ENCODE results near the gene VPS37C. TPM values are rescaled to one million over a fixed set of nuclear protein-coding genes. Genes with fewer than 3 reads are reported as not detected.

The VPS37C gene
- total RNA-seq, 1 experiment from 2014 or later: 25.5 TPM

- no peaks in the 10 kb centered on the region; the same call in 1 of the 2 replicates for H3K36me3 ChIP-seq (replicated peaks; ENCODE audit: control insufficient read depth, insufficient read depth, low read length)
- H3K4me3 ChIP-seq (ENCODE audit: insufficient read depth, low read depth, low read length): no peak overlapping the region
- no peak for DNase-seq
- H3K27me3 ChIP-seq (ENCODE audit: control insufficient read depth, insufficient read depth, low read length): no peaks in the 10 kb centered on the region
These were observed 7.6 kb downstream of the VPS37C start for GRCh38 chr11:61153593-61154095.

DNA sequence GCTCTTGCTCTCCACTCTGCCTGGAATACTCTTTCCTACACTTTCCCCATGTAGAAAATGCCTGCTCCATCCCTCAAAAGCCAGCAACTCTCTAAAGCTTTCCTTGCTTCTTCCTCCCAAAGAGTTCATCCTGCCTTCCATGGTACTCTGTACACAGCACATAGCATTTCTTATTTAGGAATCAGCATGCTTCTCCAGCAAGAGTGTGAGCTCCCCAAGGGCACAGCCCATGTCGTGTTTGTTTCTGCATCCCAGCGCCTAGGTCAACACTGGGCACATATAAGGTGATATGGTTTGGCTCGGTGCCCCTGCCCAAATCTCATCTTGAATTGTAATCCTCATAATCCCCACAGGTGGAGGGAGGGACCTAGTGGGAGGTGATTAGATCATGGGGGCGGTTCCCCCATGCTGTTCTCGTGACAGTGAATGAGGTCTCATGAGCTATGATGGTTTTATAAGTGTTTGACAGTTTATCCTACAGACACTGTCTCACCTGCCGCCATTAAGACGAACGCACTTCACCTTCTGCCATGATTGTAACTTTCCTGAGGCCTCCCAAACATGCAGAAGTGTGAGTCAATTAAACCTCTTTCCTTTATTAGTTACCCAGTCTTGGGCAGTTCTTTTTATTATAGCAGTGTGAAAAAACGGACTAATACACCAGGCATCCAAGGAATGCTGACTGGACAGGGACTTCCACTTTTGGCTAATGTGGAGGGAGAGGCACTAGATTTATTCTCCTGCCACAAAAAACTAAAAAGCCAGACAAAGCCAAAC, 8.2 kb downstream of the VPS37C start:
- no peak for DNase-seq
- Histone ChIP-seq H3K27me3 (ENCODE audit: control insufficient read depth, insufficient read depth, low read length) (no peaks in the 10 kb centered on the region), H3K4me3 (ENCODE audit: insufficient read depth, low read depth, low read length) (no peak overlapping the region), H3K36me3 (replicated peaks; ENCODE audit: control insufficient read depth, insufficient read depth, low read length) (no peaks in the 10 kb centered on the region; the same call in 1 of the 2 replicates)

DNA sequence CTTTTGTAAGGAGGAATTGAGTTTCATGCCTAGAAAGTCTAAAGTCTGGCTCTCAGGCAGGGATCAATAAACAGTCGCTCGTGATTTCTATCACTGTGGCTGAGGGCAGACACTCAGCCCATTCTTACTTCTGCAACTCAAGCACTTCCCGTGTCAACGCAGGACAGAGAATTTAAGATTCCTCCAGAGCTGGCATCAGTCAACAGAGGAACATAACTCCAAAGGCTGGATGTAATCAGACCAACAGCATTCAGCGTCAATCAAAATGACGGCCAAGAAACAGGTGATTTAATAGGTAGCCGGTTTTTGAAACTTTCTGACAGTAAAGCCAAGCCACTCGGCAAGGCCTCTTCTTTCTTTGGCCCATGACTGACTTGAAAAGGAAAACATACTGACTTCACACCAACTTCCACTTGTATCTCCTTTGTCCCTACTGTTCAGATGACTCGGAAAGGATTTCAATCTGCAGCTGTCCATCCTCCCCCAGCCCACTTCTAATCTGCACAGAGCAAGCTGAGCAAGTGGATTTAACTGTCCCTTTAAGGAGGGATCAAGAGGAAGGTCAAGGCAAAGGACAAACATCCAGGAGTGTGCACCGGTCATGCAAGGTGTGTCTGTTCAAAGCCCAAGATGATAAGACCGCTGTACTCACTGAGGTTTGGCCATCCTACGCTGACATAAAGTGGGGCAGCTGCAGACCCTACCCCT, 9.5 kb downstream of the VPS37C start:
- DNase-seq: no peak
- Histone ChIP-seq H3K36me3 (replicated peaks; ENCODE audit: control insufficient read depth, insufficient read depth, low read length) (no peaks in the 10 kb centered on the region; the same call in 1 of the 2 replicates), H3K27me3 (ENCODE audit: control insufficient read depth, insufficient read depth, low read length) (no peaks in the 10 kb centered on the region), H3K4me3 (ENCODE audit: insufficient read depth, low read depth, low read length) (no peak overlapping the region)

GRCh38 chr11:61150706-61151544, 10.3 kb downstream of the VPS37C start:
- no peaks in the 10 kb centered on the region; the same call in 1 of the 2 replicates for H3K36me3 ChIP-seq (replicated peaks; ENCODE audit: control insufficient read depth, insufficient read depth, low read length)
- no peak for DNase-seq
- H3K4me3 ChIP-seq (ENCODE audit: insufficient read depth, low read depth, low read length): no peak overlapping the region
- no peaks in the 10 kb centered on the region for H3K27me3 ChIP-seq (ENCODE audit: control insufficient read depth, insufficient read depth, low read length)

- DNase-seq: peak; percentile 69
- Histone ChIP-seq H3K36me3 (replicated peaks; ENCODE audit: control insufficient read depth, insufficient read depth, low read length) (no peaks in the 10 kb centered on the region; the same call in 1 of the 2 replicates), H3K4me3 (ENCODE audit: insufficient read depth, low read depth, low read length) (no peak overlapping the region), H3K27me3 (ENCODE audit: control insufficient read depth, insufficient read depth, low read length) (no peaks in the 10 kb centered on the region)
These were observed 11.3 kb downstream of the VPS37C start for GRCh38 chr11:61149624-61150615.

DNA sequence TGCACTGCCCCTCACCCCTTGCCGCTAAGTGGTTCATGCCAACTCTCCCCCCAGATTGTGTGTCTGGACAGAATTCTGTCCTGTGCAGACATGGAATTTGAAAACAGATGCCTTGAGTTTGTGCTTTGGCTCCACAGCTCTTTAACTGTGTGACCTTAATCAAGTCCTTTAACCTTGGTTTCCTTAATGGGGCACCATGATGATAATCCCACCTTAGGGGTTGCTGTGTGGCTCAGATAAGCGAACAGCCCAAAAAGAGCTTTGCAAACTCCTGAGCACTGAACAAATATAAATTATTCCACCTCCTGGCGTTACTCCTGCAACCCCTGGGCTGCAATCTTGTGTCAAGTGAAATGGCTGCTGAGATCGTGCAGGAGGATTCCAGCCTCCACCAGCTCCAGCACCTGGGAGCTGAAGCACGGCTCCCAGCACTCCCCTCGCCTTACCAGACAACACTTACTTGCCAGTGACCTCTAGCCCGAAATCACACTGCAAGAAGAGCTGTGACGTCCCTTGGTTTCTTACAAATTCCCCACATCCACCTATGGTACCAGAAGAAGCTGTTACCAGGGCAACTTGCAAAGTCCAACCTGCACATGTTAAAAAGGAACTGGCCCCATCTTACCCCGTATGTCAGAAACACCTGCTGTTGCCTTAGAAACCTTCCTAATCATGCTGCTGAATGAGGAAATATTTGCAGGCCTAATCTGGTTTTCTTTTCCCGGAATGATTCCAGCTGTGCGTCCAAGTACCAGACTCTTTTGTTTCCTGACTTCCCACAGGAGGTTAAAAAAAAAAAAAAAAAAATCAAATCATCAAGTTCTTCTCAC, 13.2 kb downstream of the VPS37C start:
- DNase-seq: no peak
- H3K4me3 ChIP-seq (ENCODE audit: insufficient read depth, low read depth, low read length): no peak overlapping the region

DNA sequence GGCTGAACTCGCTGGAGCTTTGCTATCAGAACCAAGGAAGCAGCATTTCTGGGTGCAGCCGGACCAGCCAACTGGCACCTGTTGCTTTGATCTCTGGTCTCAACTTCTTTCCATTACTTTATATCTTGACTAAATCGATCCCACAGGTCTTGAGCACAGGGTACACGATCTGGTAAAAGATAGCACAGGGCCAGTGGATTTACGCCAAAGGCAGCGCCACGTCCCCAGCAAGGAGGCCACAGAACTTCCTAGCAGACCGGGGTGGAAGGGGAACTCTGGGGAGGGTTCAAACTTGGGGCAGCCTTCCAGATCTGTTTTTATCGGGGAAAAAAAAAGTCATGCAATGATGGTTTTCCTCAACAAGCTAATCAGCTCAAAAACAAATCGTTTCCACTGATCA, 14.0 kb downstream of the VPS37C start:
- no peak overlapping the region for H3K4me3 ChIP-seq (ENCODE audit: insufficient read depth, low read depth, low read length)
- H3K36me3 ChIP-seq (replicated peaks; ENCODE audit: control insufficient read depth, insufficient read depth, low read length): no peaks in the 10 kb centered on the region
- DNase-seq: no peak
- no peaks in the 10 kb centered on the region for H3K27me3 ChIP-seq (ENCODE audit: control insufficient read depth, insufficient read depth, low read length)

More for the DNA sequence above, 13.2 kb downstream of the VPS37C start:
- Histone ChIP-seq H3K27me3 (ENCODE audit: control insufficient read depth, insufficient read depth, low read length) (no peaks in the 10 kb centered on the region), H3K36me3 (replicated peaks; ENCODE audit: control insufficient read depth, insufficient read depth, low read length) (no peaks in the 10 kb centered on the region)

GRCh38 chr11:61146416-61146815, 14.8 kb downstream of the VPS37C start:
- peak; percentile 59 for DNase-seq
- H3K4me3 ChIP-seq (ENCODE audit: insufficient read depth, low read depth, low read length): no peak overlapping the region
- H3K36me3 ChIP-seq (replicated peaks; ENCODE audit: control insufficient read depth, insufficient read depth, low read length): no peaks in the 10 kb centered on the region
- no peaks in the 10 kb centered on the region for H3K27me3 ChIP-seq (ENCODE audit: control insufficient read depth, insufficient read depth, low read length)

GRCh38 chr11:61145228-61146005, 15.8 kb downstream of the VPS37C start:
- H3K36me3 ChIP-seq (replicated peaks; ENCODE audit: control insufficient read depth, insufficient read depth, low read length): no peaks in the 10 kb centered on the region
- DNase-seq: no peak
- H3K4me3 ChIP-seq (ENCODE audit: insufficient read depth, low read depth, low read length): no peak overlapping the region
- no peaks in the 10 kb centered on the region for H3K27me3 ChIP-seq (ENCODE audit: control insufficient read depth, insufficient read depth, low read length)

DNA sequence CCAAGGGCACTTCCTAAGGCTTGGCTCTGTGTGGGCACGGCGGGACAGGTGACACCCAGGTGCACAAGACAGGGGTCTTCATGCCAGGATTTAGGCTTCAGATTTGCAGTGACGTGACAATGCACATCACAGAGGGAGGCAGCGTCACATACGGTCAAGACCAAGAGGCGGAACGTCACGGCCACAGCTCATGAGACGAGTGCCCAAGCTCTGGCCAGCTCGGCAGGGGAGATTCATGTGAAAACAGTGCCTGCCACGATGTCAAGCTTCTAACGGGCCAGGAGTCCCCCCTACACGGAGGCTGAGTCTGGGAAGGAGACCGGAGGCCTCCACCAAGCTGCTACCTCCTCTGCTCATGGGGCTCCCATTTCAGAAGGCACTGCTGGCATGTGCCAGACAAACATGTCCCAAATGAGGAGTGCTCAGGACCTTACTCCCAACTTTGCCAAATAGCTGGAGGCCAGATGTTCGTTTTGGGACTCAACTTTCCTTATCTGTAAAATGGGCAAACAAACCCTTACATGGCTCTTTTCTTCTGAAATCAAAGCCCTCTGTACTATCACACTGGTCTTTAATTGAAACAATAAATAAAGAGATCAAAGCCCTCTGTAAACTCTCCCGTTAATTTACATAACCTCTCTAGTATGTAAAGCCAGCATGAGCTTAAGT, 16.6 kb downstream of the VPS37C start:
- H3K4me3 ChIP-seq (ENCODE audit: insufficient read depth, low read depth, low read length): no peak overlapping the region
- no peaks in the 10 kb centered on the region for H3K36me3 ChIP-seq (replicated peaks; ENCODE audit: control insufficient read depth, insufficient read depth, low read length)
- no peaks in the 10 kb centered on the region for H3K27me3 ChIP-seq (ENCODE audit: control insufficient read depth, insufficient read depth, low read length)
- DNase-seq: no peak

DNA sequence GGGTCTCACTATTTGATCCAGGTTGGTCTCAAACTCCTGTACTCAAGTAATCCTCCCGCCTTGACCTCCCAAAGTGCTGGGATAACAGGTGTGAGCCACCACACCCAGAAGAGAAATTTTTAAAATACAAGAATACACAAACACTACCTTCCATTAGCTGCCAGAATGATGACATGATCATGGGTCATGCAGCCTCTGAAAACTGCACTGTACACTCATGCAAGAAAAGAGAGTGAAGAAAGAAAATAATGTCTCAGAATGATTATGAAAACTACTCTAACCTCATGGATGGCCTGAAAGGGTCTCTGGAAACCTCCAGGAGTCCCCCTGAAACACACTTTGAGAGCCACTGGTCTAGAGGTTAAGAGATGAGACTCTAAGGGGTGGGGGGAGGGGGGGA, 18.8 kb downstream of the VPS37C start:
- Histone ChIP-seq H3K36me3 (replicated peaks; ENCODE audit: control insufficient read depth, insufficient read depth, low read length) (peaks cover 1% of the 10 kb centered on the region; the same call in 1 of the 2 replicates), H3K4me3 (ENCODE audit: insufficient read depth, low read depth, low read length) (no peak overlapping the region), H3K27me3 (ENCODE audit: control insufficient read depth, insufficient read depth, low read length) (no peaks in the 10 kb centered on the region)
- peak; percentile 10 for DNase-seq

DNA sequence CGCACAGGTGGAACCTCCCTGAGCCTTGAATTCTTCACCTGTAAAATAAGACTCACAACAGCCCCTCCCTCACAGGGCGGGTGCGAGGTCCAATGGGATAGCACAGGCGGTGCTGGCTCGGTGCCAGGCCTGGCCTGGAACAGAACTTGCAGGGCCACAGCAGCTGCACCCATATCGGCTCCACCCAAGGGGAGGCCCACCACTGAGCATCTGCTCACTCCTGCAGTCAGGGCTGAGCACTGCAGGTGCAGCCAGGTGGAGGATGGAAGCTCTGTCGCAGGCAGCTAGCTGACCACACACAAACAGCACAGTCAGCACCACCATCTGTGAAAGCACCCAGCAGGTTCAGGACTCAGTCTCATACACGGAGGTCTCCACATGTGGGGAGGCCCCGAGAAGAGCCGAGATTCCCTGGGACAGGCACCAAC, 19.6 kb downstream of the VPS37C start:
- Histone ChIP-seq H3K27me3 (ENCODE audit: control insufficient read depth, insufficient read depth, low read length) (no peaks in the 10 kb centered on the region), H3K36me3 (replicated peaks; ENCODE audit: control insufficient read depth, insufficient read depth, low read length) (peaks cover 3% of the 10 kb centered on the region; the same call in 1 of the 2 replicates), H3K4me3 (ENCODE audit: insufficient read depth, low read depth, low read length) (no peak overlapping the region)
- peak; percentile 69 for DNase-seq

Data from H7 (cell line).